Loucy (cell line): ENCODE measurements around the gene LCOR.

ENCODE experiments used
- H2AFZ ChIP-seq: fragments of 200-600 bp; sonication (generic); 2 replicates; pipeline ENCODE4 v1.6.0; 2016; ENCODE audit warnings: antibody characterized with exemption, mild to moderate bottlenecking, low read length, moderate library complexity
- H3F3A ChIP-seq: fragments of 200-600 bp; 2 replicates; pipeline ENCODE4 v1.6.0; 2016; ENCODE audit warnings: antibody characterized with exemption, low read depth, mild to moderate bottlenecking
- H3K27me3 ChIP-seq: fragments of 200-600 bp; sonication (generic); 2 replicates; pipeline ENCODE4 v1.6.1; 2014; ENCODE audit warnings: low read length, mild to moderate bottlenecking; ENCODE audit not compliant: insufficient read depth, poor library complexity, severe bottlenecking
- H3K36me3 ChIP-seq: fragments of 200-600 bp; sonication (generic); 2 replicates; pipeline ENCODE4 v1.6.1; 2016; ENCODE audit warnings: low read length; ENCODE audit not compliant: insufficient read depth
- H3K4me1 ChIP-seq: fragments of 200-600 bp; sonication (generic); 2 replicates; pipeline ENCODE4 v1.5.1; 2014; ENCODE audit warnings: low read length, mild to moderate bottlenecking; ENCODE audit not compliant: insufficient read depth, poor library complexity, severe bottlenecking
- H3K4me2 ChIP-seq: fragments of 200-600 bp; sonication (generic); 2 replicates; pipeline ENCODE4 v1.6.0; 2014; ENCODE audit warnings: antibody characterized with exemption, low read length, low read depth, mild to moderate bottlenecking; ENCODE audit not compliant: poor library complexity, severe bottlenecking
- H3K4me3 ChIP-seq: fragments of 200-600 bp; sonication (generic); 2 replicates; pipeline ENCODE4 v1.5.1; 2014; ENCODE audit warnings: low read length, mild to moderate bottlenecking, mixed read lengths; ENCODE audit not compliant: poor library complexity, severe bottlenecking
- H3K79me2 ChIP-seq: fragments of 200-600 bp; sonication (generic); 2 replicates; pipeline ENCODE4 v1.6.1; 2014; ENCODE audit warnings: low read length; ENCODE audit not compliant: insufficient read depth
- H3K9ac ChIP-seq: fragments of 200-600 bp; sonication (generic); 2 replicates; pipeline ENCODE4 v1.6.0; 2014; ENCODE audit warnings: mild to moderate bottlenecking, low read depth, low read length, moderate library complexity; ENCODE audit not compliant: poor library complexity, severe bottlenecking
- H3K9me2 ChIP-seq: fragments of 200-600 bp; sonication (generic); replicated peaks from 2 replicates; pipeline ENCODE4 v1.6.1; 2016; ENCODE audit warnings: low read depth, low read length, mixed read lengths
- H3K9me3 ChIP-seq: fragments of 200-600 bp; sonication (generic); 2 replicates; pipeline ENCODE4 v1.6.1; 2014; ENCODE audit warnings: mild to moderate bottlenecking, antibody characterized with exemption, low read length, low read depth; ENCODE audit not compliant: insufficient read depth
- H4K20me1 ChIP-seq: fragments of 200-600 bp; sonication (generic); 2 replicates; pipeline ENCODE4 v1.6.0; 2014; ENCODE audit warnings: antibody characterized with exemption, low read length, mild to moderate bottlenecking; ENCODE audit not compliant: insufficient read depth, poor library complexity, severe bottlenecking
- EZH2phosphoT487 ChIP-seq: fragments of 200-600 bp; IDR thresholded peaks from 2 replicates; pipeline ENCODE4 v1.6.1; 2018; ENCODE audit warnings: antibody characterized with exemption, mild to moderate bottlenecking, moderate library complexity, borderline replicate concordance
- TF ChIP-seq, protein P1 (sequence below): fragments of 200-600 bp; sonication (generic); conservative IDR thresholded peaks from 2 replicates; pipeline ENCODE4 v1.5.1; 2014; ENCODE audit warnings: mild to moderate bottlenecking, antibody characterized with exemption, low read length

The LCOR gene

DNA sequence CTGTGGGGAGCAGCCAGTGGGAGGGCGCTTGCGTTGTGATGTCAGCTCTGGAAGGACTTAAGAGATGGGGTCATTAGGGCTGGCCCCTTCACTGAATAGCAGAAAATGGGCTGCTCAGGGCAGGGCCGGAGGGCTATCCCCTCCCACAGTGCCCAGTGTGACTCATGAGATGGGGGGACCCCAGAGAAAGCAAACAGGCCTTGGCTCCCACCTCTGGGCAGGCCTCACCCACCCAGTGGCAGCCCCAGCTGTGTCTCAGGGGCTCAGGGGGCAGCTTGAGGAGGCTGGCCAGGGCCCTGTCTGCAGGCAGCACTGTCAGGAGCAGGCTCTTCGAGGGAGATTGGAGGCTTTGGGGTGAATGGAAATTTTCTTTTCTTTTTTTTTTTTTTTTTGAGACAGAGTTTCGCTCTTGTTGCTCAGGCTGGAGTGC lies 185.4 kb downstream of the LCOR start:
- Histone ChIP-seq H3K9ac (peak overlapping the region; percentile 44), H3K9me2 (no peaks in the 10 kb centered on the region), H3K27me3 (no peaks in the 10 kb centered on the region), H3K4me2 (peak overlapping the region; percentile 71), H3K4me3 (no peak overlapping the region), H3F3A (no peaks in the 10 kb centered on the region), H3K4me1 (peaks cover 12% of the 10 kb centered on the region), H2AFZ (no peak overlapping the region), H3K9me3 (no peaks in the 10 kb centered on the region), H3K79me2 (no peaks in the 10 kb centered on the region), H4K20me1 (no peaks in the 10 kb centered on the region), H3K36me3 (no peaks in the 10 kb centered on the region)
- TF ChIP-seq, protein P1, sequence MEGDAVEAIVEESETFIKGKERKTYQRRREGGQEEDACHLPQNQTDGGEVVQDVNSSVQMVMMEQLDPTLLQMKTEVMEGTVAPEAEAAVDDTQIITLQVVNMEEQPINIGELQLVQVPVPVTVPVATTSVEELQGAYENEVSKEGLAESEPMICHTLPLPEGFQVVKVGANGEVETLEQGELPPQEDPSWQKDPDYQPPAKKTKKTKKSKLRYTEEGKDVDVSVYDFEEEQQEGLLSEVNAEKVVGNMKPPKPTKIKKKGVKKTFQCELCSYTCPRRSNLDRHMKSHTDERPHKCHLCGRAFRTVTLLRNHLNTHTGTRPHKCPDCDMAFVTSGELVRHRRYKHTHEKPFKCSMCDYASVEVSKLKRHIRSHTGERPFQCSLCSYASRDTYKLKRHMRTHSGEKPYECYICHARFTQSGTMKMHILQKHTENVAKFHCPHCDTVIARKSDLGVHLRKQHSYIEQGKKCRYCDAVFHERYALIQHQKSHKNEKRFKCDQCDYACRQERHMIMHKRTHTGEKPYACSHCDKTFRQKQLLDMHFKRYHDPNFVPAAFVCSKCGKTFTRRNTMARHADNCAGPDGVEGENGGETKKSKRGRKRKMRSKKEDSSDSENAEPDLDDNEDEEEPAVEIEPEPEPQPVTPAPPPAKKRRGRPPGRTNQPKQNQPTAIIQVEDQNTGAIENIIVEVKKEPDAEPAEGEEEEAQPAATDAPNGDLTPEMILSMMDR = no peak
- TF ChIP-seq EZH2phosphoT487 = no peak

DNA sequence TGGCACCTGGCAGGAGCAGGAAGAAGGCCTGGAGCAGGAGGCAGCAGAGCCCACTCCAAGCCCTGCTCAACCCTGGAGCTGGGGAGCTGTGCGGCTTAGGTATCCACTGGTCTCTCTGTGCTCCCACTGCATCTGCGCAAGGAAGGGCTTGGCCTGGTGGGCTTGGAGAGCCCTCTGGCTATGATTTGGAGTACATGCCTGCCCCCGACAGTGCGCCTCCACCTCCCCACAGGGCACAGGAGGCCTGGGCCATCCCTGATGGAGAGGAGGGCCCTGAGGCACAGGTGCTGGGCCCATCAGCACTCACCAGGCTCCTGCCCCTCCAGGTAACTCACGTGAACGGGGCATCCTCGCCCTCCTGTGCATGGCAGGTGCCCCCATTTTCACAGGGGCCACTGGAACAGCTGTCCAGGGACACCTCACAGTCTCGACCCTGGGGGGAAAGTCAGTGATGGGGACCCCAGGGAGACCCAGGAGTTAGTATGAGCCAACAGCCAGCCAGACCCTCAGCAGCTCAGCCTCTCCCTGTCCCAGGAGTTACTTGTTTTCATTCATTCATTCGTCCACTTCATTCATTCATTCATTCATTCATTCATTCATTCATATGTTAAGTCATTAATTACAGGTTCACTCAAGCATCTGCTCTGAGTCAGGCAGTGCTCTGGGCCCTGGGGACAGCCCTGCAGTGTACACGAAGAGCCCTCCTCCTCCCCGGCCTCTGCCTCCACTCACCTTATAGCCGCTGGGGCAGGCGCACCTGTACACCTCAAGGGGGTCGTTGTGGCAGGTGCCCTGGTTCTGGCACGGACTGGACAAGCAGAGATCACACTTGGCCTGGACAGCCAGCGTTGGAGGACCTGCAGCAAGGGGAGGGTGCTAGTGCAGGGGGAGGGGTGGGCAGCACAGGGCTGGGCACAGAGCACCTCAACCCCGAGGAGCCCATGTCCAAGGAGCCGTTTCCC lies 186.4 kb downstream of the LCOR start:
- Histone ChIP-seq H3K36me3 (no peaks in the 10 kb centered on the region), H4K20me1 (no peaks in the 10 kb centered on the region), H3K27me3 (no peaks in the 10 kb centered on the region), H3K9ac (no peak overlapping the region), H3K9me2 (no peaks in the 10 kb centered on the region), H3K4me1 (peaks cover 12% of the 10 kb centered on the region), H2AFZ (no peak overlapping the region), H3K4me2 (no peak overlapping the region), H3K4me3 (no peak overlapping the region), H3F3A (no peaks in the 10 kb centered on the region), H3K79me2 (no peaks in the 10 kb centered on the region), H3K9me3 (no peaks in the 10 kb centered on the region)
- TF ChIP-seq, protein P1 = no peak

DNA sequence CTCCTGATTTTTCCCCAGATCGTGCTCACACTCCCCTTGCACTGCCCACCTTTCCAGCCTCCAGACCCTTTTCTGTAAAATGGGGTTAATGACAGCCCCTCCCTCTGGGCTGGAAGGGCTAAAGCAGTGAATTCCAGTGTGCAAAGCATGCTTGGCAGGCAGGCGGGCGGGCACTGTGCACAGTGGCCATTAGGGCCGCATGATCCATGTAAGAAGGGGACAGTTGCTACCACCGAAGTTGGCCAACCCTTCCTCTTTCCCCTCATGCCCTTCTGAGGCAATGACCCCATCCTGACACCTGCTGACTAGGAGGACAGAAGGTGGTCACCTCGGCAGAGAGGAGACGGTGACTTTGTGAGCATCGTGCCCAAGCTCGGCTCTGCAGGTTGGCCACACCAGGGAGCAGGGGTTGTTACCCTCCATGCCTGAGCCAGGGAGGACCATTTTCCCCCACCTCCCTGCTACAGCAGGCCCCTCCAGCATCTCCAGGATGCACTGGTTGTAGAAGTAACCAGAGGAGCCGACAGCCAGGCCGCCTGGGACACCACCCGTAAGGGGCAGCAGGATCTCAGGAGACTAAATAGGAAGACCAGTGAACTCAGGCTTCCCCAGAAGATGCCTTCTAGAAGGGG lies 187.2 kb downstream of the LCOR start:
- Histone ChIP-seq H3K4me1 (peaks cover 18% of the 10 kb centered on the region), H3K4me2 (no peak overlapping the region), H3F3A (no peaks in the 10 kb centered on the region)

More for the DNA sequence above, 187.2 kb downstream of the LCOR start:
- Histone ChIP-seq H3K9ac (no peak overlapping the region), H3K9me3 (no peaks in the 10 kb centered on the region), H3K9me2 (no peaks in the 10 kb centered on the region), H2AFZ (no peak overlapping the region), H4K20me1 (no peaks in the 10 kb centered on the region), H3K36me3 (no peaks in the 10 kb centered on the region), H3K79me2 (no peaks in the 10 kb centered on the region), H3K27me3 (no peaks in the 10 kb centered on the region), H3K4me3 (no peak overlapping the region)
- TF ChIP-seq, protein P1 = no peak
- TF ChIP-seq EZH2phosphoT487 = no peak
